ENCODE measurements around the gene UCN2. TPM values are rescaled to one million over a fixed set of nuclear protein-coding genes. Genes with fewer than 3 reads are reported as not detected.

UCN2 gene
- total RNA-seq, 1 experiment from 2014 or later, result 0.68 TPM

DNA sequence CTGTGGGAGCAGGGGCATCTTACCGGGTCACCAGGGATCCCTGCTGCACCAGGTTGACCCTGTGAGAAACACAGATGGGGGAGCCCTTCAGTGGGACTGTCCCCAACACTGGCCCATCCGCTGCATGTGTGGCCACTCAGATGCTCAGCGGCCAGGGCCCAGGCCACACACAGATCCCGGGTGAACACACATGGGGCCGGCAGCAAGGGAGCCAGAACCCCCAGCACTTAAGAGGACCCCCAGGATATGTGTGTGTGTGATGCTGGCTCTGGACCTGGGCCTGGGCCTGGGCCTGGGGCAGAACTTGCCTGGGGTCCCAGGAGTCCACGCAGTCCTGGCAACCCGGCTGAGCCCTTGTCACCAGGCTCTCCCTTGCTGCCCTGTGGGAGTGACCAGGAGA is 4.9 kb upstream of the UCN2 start:
- no CpG with 5 or more reads among the region's 7 CpGs for WGBS (ENCODE audit: extremely low coverage, insufficient read length, low lambda C conversion rate)

More for the DNA sequence above, 4.9 kb upstream of the UCN2 start:
- no peak overlapping the region for H3K9ac ChIP-seq (ENCODE audit: extremely low read depth, insufficient read length, low read length)
- TF ChIP-seq, protein P1, sequence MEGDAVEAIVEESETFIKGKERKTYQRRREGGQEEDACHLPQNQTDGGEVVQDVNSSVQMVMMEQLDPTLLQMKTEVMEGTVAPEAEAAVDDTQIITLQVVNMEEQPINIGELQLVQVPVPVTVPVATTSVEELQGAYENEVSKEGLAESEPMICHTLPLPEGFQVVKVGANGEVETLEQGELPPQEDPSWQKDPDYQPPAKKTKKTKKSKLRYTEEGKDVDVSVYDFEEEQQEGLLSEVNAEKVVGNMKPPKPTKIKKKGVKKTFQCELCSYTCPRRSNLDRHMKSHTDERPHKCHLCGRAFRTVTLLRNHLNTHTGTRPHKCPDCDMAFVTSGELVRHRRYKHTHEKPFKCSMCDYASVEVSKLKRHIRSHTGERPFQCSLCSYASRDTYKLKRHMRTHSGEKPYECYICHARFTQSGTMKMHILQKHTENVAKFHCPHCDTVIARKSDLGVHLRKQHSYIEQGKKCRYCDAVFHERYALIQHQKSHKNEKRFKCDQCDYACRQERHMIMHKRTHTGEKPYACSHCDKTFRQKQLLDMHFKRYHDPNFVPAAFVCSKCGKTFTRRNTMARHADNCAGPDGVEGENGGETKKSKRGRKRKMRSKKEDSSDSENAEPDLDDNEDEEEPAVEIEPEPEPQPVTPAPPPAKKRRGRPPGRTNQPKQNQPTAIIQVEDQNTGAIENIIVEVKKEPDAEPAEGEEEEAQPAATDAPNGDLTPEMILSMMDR (conservative IDR thresholded peaks at IDR 0.05), result no peak
- H2BK20ac ChIP-seq (ENCODE audit: low read depth, low read length, poor library complexity, severe bottlenecking), result no peak overlapping the region
- H4K20me1 ChIP-seq (ENCODE audit: control insufficient read depth, insufficient read depth, insufficient read length), result no peaks in the 10 kb centered on the region
- Mint-ChIP-seq H3K27ac (no peak overlapping the region), H3K4me1 (peaks cover 8 to 9% of the 10 kb centered on the region in 2 experiments), H3K27me3 (ENCODE audit: low read depth) (no peaks in the 10 kb centered on the region), H3K4me3 (no peak overlapping the region), H3K9me3 (no peaks in the 10 kb centered on the region; a peak in 1 of 5 replicates), H3K36me3 (ENCODE audit: insufficient read depth in 1 of 3, low read depth in 3 of 3) (peaks cover 0 to 23% (median 0%) of the 10 kb centered on the region in 3 experiments; a peak in 3 of 7 replicates)
- no peak overlapping the region for H4K5ac ChIP-seq (ENCODE audit: insufficient read length, low read depth, low read length)
- H2BK15ac ChIP-seq (ENCODE audit: low read depth, low read length), result no peak overlapping the region
- H3K9me3 ChIP-seq (ENCODE audit: control insufficient read depth, low read depth, low read length), result no peaks in the 10 kb centered on the region
- H3K79me1 ChIP-seq (ENCODE audit: insufficient read depth, low read depth, low read length, poor library complexity, severe bottlenecking), result no peaks in the 10 kb centered on the region
- H3K27me3 ChIP-seq (ENCODE audit: insufficient read depth, low read length), result no peaks in the 10 kb centered on the region
- H3K56ac ChIP-seq (ENCODE audit: insufficient read length, low read depth, low read length), result no peak overlapping the region
- no peak overlapping the region for H2BK5ac ChIP-seq (ENCODE audit: insufficient read length, low read length)
- no peak overlapping the region for H3T11ph ChIP-seq (ENCODE audit: low read length)
- H3K23me2 ChIP-seq (ENCODE audit: insufficient read length, low read depth, low read length, poor library complexity, severe bottlenecking), result no peaks in the 10 kb centered on the region
- no peak overlapping the region for H2BK12ac ChIP-seq (ENCODE audit: insufficient read length, low read depth, low read length)
- H3K4me2 ChIP-seq (ENCODE audit: insufficient read depth, insufficient read length, low read length), result no peak overlapping the region
- H3K79me2 ChIP-seq (ENCODE audit: insufficient read depth, low read length), result no peaks in the 10 kb centered on the region
- H2AK5ac ChIP-seq (ENCODE audit: insufficient read length, low read length), result no peak overlapping the region
- no peak overlapping the region for H2BK120ac ChIP-seq (ENCODE audit: low read depth, low read length, poor library complexity, severe bottlenecking)
- H3K4ac ChIP-seq (ENCODE audit: low read depth, low read length), result no peak overlapping the region
- no peak overlapping the region for H2AFZ ChIP-seq (ENCODE audit: low read length)
- no peak overlapping the region for H3K14ac ChIP-seq (ENCODE audit: insufficient read depth, low read length)
- no peaks in the 10 kb centered on the region; the same call in 1 of the 2 replicates for H3K4me1 ChIP-seq (ENCODE audit: insufficient read depth, low read length)
- no peak overlapping the region for H3K27ac ChIP-seq (ENCODE audit: insufficient read length, low read depth, low read length)
- DNase-seq, result no peak
- H3K23ac ChIP-seq (ENCODE audit: insufficient read length, low read depth, low read length), result no peak overlapping the region
- no peak overlapping the region for H4K8ac ChIP-seq (replicated peaks; ENCODE audit: insufficient read length, low read depth, low read length)
- H3K18ac ChIP-seq (ENCODE audit: insufficient read length, low read depth, low read length), result no peak overlapping the region
- H4K91ac ChIP-seq (ENCODE audit: insufficient read length, low read depth, low read length), result no peak overlapping the region
